Measurements from ENCODE around the gene FUCA1. TPM values are rescaled to one million over a fixed set of nuclear protein-coding genes. Genes with fewer than 3 reads are reported as not detected.

FUCA1 gene
- total RNA-seq, 1 experiment from 2014 or later: 20.7 TPM

GRCh38 chr1:23837908-23838307 is 30.2 kb downstream of the FUCA1 start:
- no peaks in the 10 kb centered on the region for H3K36me3 ChIP-seq (ENCODE audit: control insufficient read depth in 1 of 2, insufficient read depth in 2 of 2, low read length in 2 of 2)
- H3K9ac ChIP-seq (ENCODE audit: low read length): no peak overlapping the region
- no peak for DNase-seq (ENCODE audit: low read depth, low spot score)
- intact Hi-C loops (cut with micrococcal nuclease): no loop called here
- BruUV-seq (replicated peaks): no TSS peak
- peak overlapping the region; percentile 79 for H3K4me2 ChIP-seq (ENCODE audit: low read length)
- no peaks in the 10 kb centered on the region for H3K79me2 ChIP-seq (ENCODE audit: insufficient read depth, low read length)
- peaks cover 5% of the 10 kb centered on the region; the same call in 1 of the 2 replicates for H3K27me3 ChIP-seq (ENCODE audit: insufficient read depth, low read length)
- TF ChIP-seq EGR1 (IDR thresholded peaks at IDR 0.05; ENCODE audit: low read depth): no peak
- no peak for TF ChIP-seq ZFX (IDR thresholded peaks at IDR 0.05)
- TF ChIP-seq ZNF274 (IDR thresholded peaks at IDR 0.05; ENCODE audit: low read depth, low read length): no peak
- TF ChIP-seq POLR2A (IDR thresholded peaks at IDR 0.05; ENCODE audit: borderline replicate concordance, extremely low read depth, insufficient read depth, insufficient read length): no peak
- TF ChIP-seq FOSL1 (IDR thresholded peaks at IDR 0.05; ENCODE audit: low read depth): no peak
- TF ChIP-seq MAX (IDR thresholded peaks at IDR 0.05): no peak
- no peak for TF ChIP-seq CTCF (IDR thresholded peaks at IDR 0.05 in 2 of 3, conservative IDR thresholded peaks at IDR 0.05 in 1 of 3; ENCODE audit: borderline replicate concordance in 1 of 3, insufficient read depth in 1 of 3, low read depth in 2 of 3, low read length in 2 of 3)
- no peak for TF ChIP-seq EZH2phosphoT487 (IDR thresholded peaks at IDR 0.05; ENCODE audit: borderline replicate concordance)
- TF ChIP-seq TCF7L2 (IDR thresholded peaks at IDR 0.05; ENCODE audit: borderline replicate concordance, extremely low read depth, insufficient read depth, insufficient read length): no peak
- TF ChIP-seq YY1 (IDR thresholded peaks at IDR 0.05; ENCODE audit: extremely low read depth, insufficient replicate concordance, low read depth, low read length): no peak
- no peak for TF ChIP-seq RAD21 (IDR thresholded peaks at IDR 0.05; ENCODE audit: low read depth)
- no peaks in the 10 kb centered on the region for H3K9me2 ChIP-seq (ENCODE audit: insufficient read depth)
- H4K20me1 ChIP-seq (ENCODE audit: insufficient read depth): no peaks in the 10 kb centered on the region
- H3K27ac ChIP-seq (ENCODE audit: low read depth, low read length): no peak overlapping the region
- ChIA-PET CTCF (no interaction called here), POLR2A (no interaction called here), RAD21 (ENCODE audit: low non-redundant PET in 1 of 2, low total read pairs in 2 of 2, uncharacterized antibody in 2 of 2, unreplicated experiment in 2 of 2) (interaction anchor here in 1 of 2 experiments (1.2 kb wide), 1 partner anchor 30 kb away, joined by 3 read pairs; no protein-coding TSS in a partner anchor)
- peak; percentile 5; the same call in 1 of the 2 replicates for ATAC-seq
- peak overlapping the region; percentile 96 for H2AFZ ChIP-seq (ENCODE audit: low read depth, low read length, poor library complexity, severe bottlenecking)
- H3K9me3 ChIP-seq (ENCODE audit: control insufficient read depth in 1 of 2, insufficient read depth in 1 of 2, low read depth in 1 of 2, low read length in 2 of 2): no peaks in the 10 kb centered on the region
- peaks cover 5 to 15% of the 10 kb centered on the region in 2 experiments; a peak in 3 of 4 replicates for H3K4me1 ChIP-seq (ENCODE audit: control insufficient read depth in 1 of 2, insufficient read depth in 2 of 2, low read length in 2 of 2)
- peak overlapping the region in 1 of 2 experiments; percentile 48; a peak in 3 of 4 replicates for H3K4me3 ChIP-seq (replicated peaks in 1 of 2; ENCODE audit: low read depth in 1 of 2, low read length in 2 of 2)

Data from HCT116 (cell line).